ENCODE measurements around the gene VPS26C.

VPS26C gene

GRCh38 chr21:37232274-37233018 lies 34.7 kb downstream of the VPS26C start:
- Histone ChIP-seq H3K4me3 (ENCODE audit: low read depth in 1 of 2, low read length in 1 of 2) (no peak overlapping the region), H3K36me3 (peaks cover 85% of the 10 kb centered on the region), H3K9me3 (no peaks in the 10 kb centered on the region), H3K27ac (no peak overlapping the region), H3K4me1 (ENCODE audit: control insufficient read depth in 1 of 2, insufficient read depth in 1 of 2, low read depth in 1 of 2, low read length in 1 of 2) (no peaks in the 10 kb centered on the region), H3K27me3 (no peaks in the 10 kb centered on the region)
- TF ChIP-seq CTCF (IDR thresholded peaks at IDR 0.05), result no peak

- Histone ChIP-seq H3K36me3 (peaks cover 85% of the 10 kb centered on the region), H3K27me3 (no peaks in the 10 kb centered on the region), H3K27ac (no peak overlapping the region), H3K4me3 (ENCODE audit: low read depth in 1 of 2, low read length in 1 of 2) (no peak overlapping the region), H3K4me1 (ENCODE audit: control insufficient read depth in 1 of 2, insufficient read depth in 1 of 2, low read depth in 1 of 2, low read length in 1 of 2) (no peaks in the 10 kb centered on the region), H3K9me3 (no peaks in the 10 kb centered on the region)
- no peak for TF ChIP-seq CTCF (IDR thresholded peaks at IDR 0.05)
These were observed 35.5 kb downstream of the VPS26C start for GRCh38 chr21:37231671-37232070.

GRCh38 chr21:37231249-37231645 lies 35.9 kb downstream of the VPS26C start:
- H3K9me3 ChIP-seq, result no peaks in the 10 kb centered on the region
- H3K27ac ChIP-seq, result no peak overlapping the region
- H3K4me3 ChIP-seq (ENCODE audit: low read depth in 1 of 2, low read length in 1 of 2), result no peak overlapping the region
- TF ChIP-seq CTCF (IDR thresholded peaks at IDR 0.05), result no peak
- no peaks in the 10 kb centered on the region for H3K27me3 ChIP-seq
- peaks cover under 1 to 2% of the 10 kb centered on the region in 2 experiments for H3K4me1 ChIP-seq (ENCODE audit: control insufficient read depth in 1 of 2, insufficient read depth in 1 of 2, low read depth in 1 of 2, low read length in 1 of 2)
- peaks cover 87% of the 10 kb centered on the region for H3K36me3 ChIP-seq

GRCh38 chr21:37230632-37231248 lies 36.4 kb downstream of the VPS26C start:
- no peak for TF ChIP-seq CTCF (IDR thresholded peaks at IDR 0.05)
- Histone ChIP-seq H3K4me1 (ENCODE audit: control insufficient read depth in 1 of 2, insufficient read depth in 1 of 2, low read depth in 1 of 2, low read length in 1 of 2) (peaks cover 5 to 7% of the 10 kb centered on the region in 2 experiments), H3K4me3 (ENCODE audit: low read depth in 1 of 2, low read length in 1 of 2) (no peak overlapping the region), H3K36me3 (peaks cover 88% of the 10 kb centered on the region), H3K27me3 (no peaks in the 10 kb centered on the region), H3K9me3 (no peaks in the 10 kb centered on the region), H3K27ac (no peak overlapping the region)

GRCh38 chr21:37228003-37228400 lies 39.1 kb downstream of the VPS26C start:
- no peak overlapping the region for H3K27ac ChIP-seq
- H3K36me3 ChIP-seq, result peaks cover 99% of the 10 kb centered on the region
- no peaks in the 10 kb centered on the region for H3K27me3 ChIP-seq
- peaks cover 20% of the 10 kb centered on the region in 2 experiments for H3K4me1 ChIP-seq (ENCODE audit: control insufficient read depth in 1 of 2, insufficient read depth in 1 of 2, low read depth in 1 of 2, low read length in 1 of 2)
- TF ChIP-seq CTCF (IDR thresholded peaks at IDR 0.05), result no peak
- H3K4me3 ChIP-seq (ENCODE audit: low read depth in 1 of 2, low read length in 1 of 2), result no peak overlapping the region
- no peaks in the 10 kb centered on the region for H3K9me3 ChIP-seq
